Testis (tissue), 3 donors: ENCODE data around the gene CXXC5. TPM values are rescaled to one million over a fixed set of nuclear protein-coding genes. Genes with fewer than 3 reads are reported as not detected.

Source experiments
- DNase-seq: peaks from one replicate; pipeline ENCODE4 v3.0.0-alpha.2; 2019
- H3K27ac ChIP-seq, 2 donors: fragments of 200-600 bp; sonication (generic); one replicate each; pipeline ENCODE4 v1.5.1; 2019
- H3K27me3 ChIP-seq: fragments of 200-600 bp; sonication (generic); one replicate; pipeline ENCODE4 v1.5.1; 2019
- H3K36me3 ChIP-seq: fragments of 200-600 bp; sonication (generic); one replicate; pipeline ENCODE4 v1.5.1; 2017; ENCODE audit warnings: low read depth; ENCODE audit errors: missing control alignments
- H3K4me1 ChIP-seq: fragments of 200-600 bp; sonication (generic); one replicate; pipeline ENCODE4 v1.5.1; 2019
- H3K4me3 ChIP-seq, 2 donors: fragments of 200-600 bp; sonication (generic); one replicate each; pipeline ENCODE4 v1.5.1; 2017 to 2019
- H3K9me3 ChIP-seq: fragments of 200-600 bp; sonication (generic); one replicate; pipeline ENCODE4 v1.5.1; 2017
- POLR2A ChIP-seq: fragments of 450-650 bp; IDR thresholded peaks from one replicate; pipeline ENCODE4 v1.6.1; 2017; ENCODE audit warnings: antibody characterized with exemption, mild to moderate bottlenecking, moderate library complexity
- WGBS, 2 donors: methylation state at CpG; one replicate each; pipeline ENCODE4 v1.1.5; 2018; 5-methylcytosine and 5-hydroxymethylcytosine counted together
- intact Hi-C: fragments of 100-400 bp; cut with DNase I; formaldehyde crosslinking; loops from one replicate; pipeline ENCODE4 v1.15.1; 2023; ENCODE audit warnings: low total_unique reads
- polyA plus RNA-seq: library from polyadenylated mRNA; stranded (reverse); fragments of 350-450 nt; fragmentation: Illumina TruSeq; extraction: RNeasy Lipid Tissue Mini Kit (QIAGEN cat#74804); gene quantifications from one replicate; pipeline ENCODE4 v1.2.3, GENCODE V29; 2014; ENCODE audit warnings: low read depth, low replicate concordance; ENCODE audit not compliant: insufficient read depth
- total RNA-seq, 2 donors: library from RNA; depleted of rRNA; stranded (reverse); fragments of >200 nt; gene quantifications; one replicate each; pipeline ENCODE4 v1.2.3, GENCODE V29; 2016
- TF ChIP-seq, protein P1 (sequence below), 3 experiments: fragments of 450-650 bp in 2 of 3; fragments of 200-600 bp in 1 of 3; sonication (generic) in 1 of 3; IDR thresholded peaks; one replicate each; pipeline ENCODE4 v1.5.1; 2016 to 2019; ENCODE audit warnings: antibody characterized with exemption in 3 of 3, mild to moderate bottlenecking in 2 of 3, moderate library complexity in 1 of 3

CXXC5 gene
- total and polyA plus RNA-seq, 3 donors from 2014 or later: 71.1 to 94.7 (median 78.3) TPM

DNA sequence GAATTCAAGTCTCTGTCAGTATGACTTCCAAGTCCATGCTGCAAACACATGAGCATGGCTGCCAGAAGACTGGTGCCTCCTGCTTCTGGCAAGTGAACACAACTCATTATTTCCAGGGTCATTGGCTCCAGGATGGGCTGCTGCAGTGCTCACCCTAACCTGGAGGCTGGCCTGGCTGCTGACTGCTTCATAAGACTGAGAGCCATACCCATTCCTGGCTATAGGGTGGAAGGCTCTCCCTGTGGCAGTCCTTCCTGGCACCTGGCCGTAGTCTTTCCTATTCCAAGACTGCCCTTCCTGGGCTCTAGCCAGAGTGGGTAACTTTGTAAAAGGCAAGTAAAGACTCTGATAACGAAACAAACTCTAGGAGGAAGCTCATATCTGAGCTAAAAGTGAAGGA lies 51.2 kb downstream of the CXXC5 start:
- 58 to 92% methylated on average over 2 of the region's 2 CpGs for WGBS, 2 donors
- peak overlapping the region in 1 of 2 donors; percentile 91 for H3K27ac ChIP-seq
- intact Hi-C loops: loop anchor here (10.0 kb wide), 1 partner anchor 65 kb away; no protein-coding TSS in a partner anchor
- H3K9me3 ChIP-seq: no peaks in the 10 kb centered on the region
- TF ChIP-seq, protein P1, sequence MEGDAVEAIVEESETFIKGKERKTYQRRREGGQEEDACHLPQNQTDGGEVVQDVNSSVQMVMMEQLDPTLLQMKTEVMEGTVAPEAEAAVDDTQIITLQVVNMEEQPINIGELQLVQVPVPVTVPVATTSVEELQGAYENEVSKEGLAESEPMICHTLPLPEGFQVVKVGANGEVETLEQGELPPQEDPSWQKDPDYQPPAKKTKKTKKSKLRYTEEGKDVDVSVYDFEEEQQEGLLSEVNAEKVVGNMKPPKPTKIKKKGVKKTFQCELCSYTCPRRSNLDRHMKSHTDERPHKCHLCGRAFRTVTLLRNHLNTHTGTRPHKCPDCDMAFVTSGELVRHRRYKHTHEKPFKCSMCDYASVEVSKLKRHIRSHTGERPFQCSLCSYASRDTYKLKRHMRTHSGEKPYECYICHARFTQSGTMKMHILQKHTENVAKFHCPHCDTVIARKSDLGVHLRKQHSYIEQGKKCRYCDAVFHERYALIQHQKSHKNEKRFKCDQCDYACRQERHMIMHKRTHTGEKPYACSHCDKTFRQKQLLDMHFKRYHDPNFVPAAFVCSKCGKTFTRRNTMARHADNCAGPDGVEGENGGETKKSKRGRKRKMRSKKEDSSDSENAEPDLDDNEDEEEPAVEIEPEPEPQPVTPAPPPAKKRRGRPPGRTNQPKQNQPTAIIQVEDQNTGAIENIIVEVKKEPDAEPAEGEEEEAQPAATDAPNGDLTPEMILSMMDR (IDR thresholded peaks at IDR 0.05): no peak
- TF ChIP-seq POLR2A: no peak
- H3K36me3 ChIP-seq: no peaks in the 10 kb centered on the region
- no peak overlapping the region for H3K4me3 ChIP-seq
- H3K27me3 ChIP-seq: no peaks in the 10 kb centered on the region
- peaks cover 42% of the 10 kb centered on the region for H3K4me1 ChIP-seq
- no peak for DNase-seq

DNA sequence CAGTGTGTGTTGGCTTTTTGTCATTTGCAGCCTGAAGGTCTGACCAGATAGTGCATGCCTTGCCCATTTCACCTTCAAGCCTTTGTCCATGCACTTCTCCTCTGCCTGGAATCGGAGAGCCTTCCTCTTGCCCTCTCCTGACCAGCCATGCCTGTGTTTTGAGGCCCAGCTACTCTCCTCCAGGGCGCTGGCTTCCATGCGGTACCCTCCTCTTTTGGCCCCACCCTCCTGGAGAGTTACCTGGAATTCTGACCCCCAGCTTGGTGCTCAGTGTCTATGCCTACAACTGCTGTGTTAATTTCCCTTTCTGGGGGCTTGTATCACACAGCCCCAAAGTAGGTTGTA lies 52.5 kb downstream of the CXXC5 start:
- no peak for DNase-seq
- Histone ChIP-seq H3K9me3 (no peaks in the 10 kb centered on the region), H3K27me3 (no peaks in the 10 kb centered on the region), H3K4me3 (no peak overlapping the region), H3K36me3 (no peaks in the 10 kb centered on the region), H3K27ac (no peak overlapping the region), H3K4me1 (peaks cover 42% of the 10 kb centered on the region)
- TF ChIP-seq, protein P1 (IDR thresholded peaks at IDR 0.05): no peak
- no peak for TF ChIP-seq POLR2A
- 71 to 91% methylated on average over 3 of the region's 3 CpGs for WGBS, 2 donors
- intact Hi-C loops: no loop called here

DNA sequence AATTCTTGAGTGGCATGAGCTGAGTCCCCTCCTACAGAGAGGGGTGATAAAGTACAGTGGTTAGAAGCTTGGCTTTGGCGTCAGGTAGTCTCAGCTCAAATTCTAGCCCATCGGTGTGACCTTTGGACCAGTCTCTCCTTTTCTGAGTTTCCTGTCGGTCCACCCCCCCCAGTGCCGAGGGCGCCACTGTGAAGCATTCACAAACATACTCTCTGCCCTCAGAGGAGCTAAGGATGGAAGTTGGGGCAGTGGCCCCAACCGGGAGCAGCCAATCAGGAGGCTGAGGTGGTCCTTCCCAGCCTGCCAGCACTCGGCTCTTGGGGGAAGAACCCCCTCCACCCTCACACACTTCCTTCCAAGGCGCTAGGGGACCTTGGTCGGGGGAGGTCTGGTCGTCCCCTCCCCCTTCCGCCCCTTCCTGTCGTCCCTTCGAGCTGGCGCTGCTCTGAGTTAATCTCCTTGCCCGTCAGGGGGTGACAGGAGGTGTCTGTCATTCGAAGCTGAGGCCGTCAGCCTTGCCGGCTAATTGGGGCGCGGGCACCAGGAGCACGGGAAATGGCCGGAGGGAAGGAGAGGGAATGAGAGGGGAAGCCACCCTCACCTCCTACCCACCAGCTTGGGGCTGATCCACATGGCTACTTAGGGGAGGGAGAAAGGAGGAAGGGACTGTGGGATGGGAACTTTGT lies 53.0 kb downstream of the CXXC5 start:
- 47 to 62% methylated on average over 22 of the region's 22 CpGs for WGBS, 2 donors
- H3K4me3 ChIP-seq: no peak overlapping the region
- intact Hi-C loops: no loop called here
- TF ChIP-seq, protein P1 (IDR thresholded peaks at IDR 0.05): no peak
- no peak for TF ChIP-seq POLR2A
- no peaks in the 10 kb centered on the region for H3K9me3 ChIP-seq
- no peak overlapping the region for H3K27ac ChIP-seq
- no peaks in the 10 kb centered on the region for H3K36me3 ChIP-seq
- DNase-seq: no peak
- peaks cover 42% of the 10 kb centered on the region for H3K4me1 ChIP-seq
- H3K27me3 ChIP-seq: no peaks in the 10 kb centered on the region

DNA sequence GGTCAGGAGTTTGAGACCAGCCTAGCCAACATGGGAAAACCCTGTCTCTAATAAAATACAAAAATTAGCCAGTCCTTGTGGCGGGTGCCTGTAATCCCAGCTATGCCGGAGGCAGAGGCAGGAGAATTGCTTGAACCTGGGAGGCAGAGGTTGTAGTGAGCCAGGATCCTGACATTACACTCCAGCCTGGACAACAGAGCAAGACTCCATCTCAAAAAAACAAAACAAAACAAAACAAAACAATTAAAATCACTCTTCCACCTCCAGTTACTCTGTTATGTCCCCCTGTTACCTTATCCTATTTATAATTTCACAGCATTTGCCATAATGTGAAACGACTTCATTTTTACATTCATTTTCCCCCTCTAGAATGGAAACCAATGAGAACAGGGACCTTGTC lies 54.4 kb downstream of the CXXC5 start:
- DNase-seq: no peak
- H3K27ac ChIP-seq: no peak overlapping the region
- TF ChIP-seq, protein P1 (IDR thresholded peaks at IDR 0.05): no peak
- 88 to 89% methylated on average over 3 of the region's 3 CpGs for WGBS, 2 donors
- H3K27me3 ChIP-seq: no peaks in the 10 kb centered on the region
- H3K36me3 ChIP-seq: no peaks in the 10 kb centered on the region
- H3K4me1 ChIP-seq: peaks cover 28% of the 10 kb centered on the region
- no peaks in the 10 kb centered on the region for H3K9me3 ChIP-seq
- intact Hi-C loops: no loop called here
- no peak overlapping the region for H3K4me3 ChIP-seq

- H3K4me3 ChIP-seq: no peak overlapping the region
- intact Hi-C loops: no loop called here
- no peak overlapping the region for H3K27ac ChIP-seq
- WGBS, 2 donors: 91 to 99% methylated on average over 4 of the region's 4 CpGs
- H3K9me3 ChIP-seq: no peaks in the 10 kb centered on the region
- H3K36me3 ChIP-seq: no peaks in the 10 kb centered on the region
- H3K4me1 ChIP-seq: peaks cover 15% of the 10 kb centered on the region
- H3K27me3 ChIP-seq: no peaks in the 10 kb centered on the region
- no peak for TF ChIP-seq POLR2A
- TF ChIP-seq, protein P1 (IDR thresholded peaks at IDR 0.05): no peak
- DNase-seq: no peak
These were observed 56.6 kb downstream of the CXXC5 start for GRCh38 chr5:139704748-139705147.
